Heart left ventricle (tissue), 16 donors: ENCODE measurements around the gene PREPL. TPM values are rescaled to one million over a fixed set of nuclear protein-coding genes. Genes with fewer than 3 reads are reported as not detected.

Experiments used
- ATAC-seq, 4 donors: fragments of 200-7000 bp; cut with Tn5 transposase; one replicate each; pipeline ENCODE4 v1.9.1; 2020 to 2022; ENCODE audit warnings: moderate library complexity in 4 of 4, mild to moderate bottlenecking in 3 of 4, moderate number of reproducible peaks in 1 of 4
- DNase-seq, 5 donors: peaks; one replicate each; pipeline ENCODE4 v3.0.0-alpha.2; 2020
- H3K27ac ChIP-seq, 12 donors: fragments of 200-600 bp; sonication (generic) in 4 of 12; one replicate each; pipeline versions ENCODE4 v1.5.0 to v1.8.0; 2016 to 2022; ENCODE audit warnings: mild to moderate bottlenecking in 2 of 12
- H3K27me3 ChIP-seq, 9 donors: fragments of 200-600 bp; sonication (generic) in 2 of 9; one replicate each; pipeline versions ENCODE4 v1.5.1 to v1.8.0; 2016 to 2022; ENCODE audit warnings: mild to moderate bottlenecking in 3 of 9
- H3K36me3 ChIP-seq, 9 donors: fragments of 200-600 bp; sonication (generic) in 2 of 9; one replicate each; pipeline versions ENCODE4 v1.5.0 to v1.8.0; 2018 to 2022; ENCODE audit warnings: mild to moderate bottlenecking in 2 of 9
- H3K4me1 ChIP-seq, 12 donors: fragments of 200-600 bp; sonication (generic) in 4 of 12; one replicate each; pipeline versions ENCODE4 v1.5.0 to v1.8.0; 2016 to 2022; ENCODE audit warnings: mild to moderate bottlenecking in 3 of 12
- H3K4me3 ChIP-seq, 12 donors: fragments of 200-600 bp; sonication (generic) in 4 of 12; one replicate each; pipeline versions ENCODE4 v1.5.0 to v1.8.0; 2017 to 2022; ENCODE audit warnings: mild to moderate bottlenecking in 9 of 12, moderate library complexity in 4 of 12
- H3K9me3 ChIP-seq, 12 donors: fragments of 200-600 bp; sonication (generic) in 4 of 12; one replicate each; pipeline versions ENCODE4 v1.5.0 to v1.8.0; 2016 to 2022; ENCODE audit warnings: mild to moderate bottlenecking in 1 of 12
- CTCF ChIP-seq, 12 donors: fragments of 200-600 bp; sonication (generic) in 4 of 12; IDR thresholded peaks; one replicate each; pipeline versions ENCODE4 v1.5.0 to v1.8.0; 2018 to 2022; ENCODE audit warnings: antibody characterized with exemption in 12 of 12, mild to moderate bottlenecking in 5 of 12
- POLR2A ChIP-seq, 2 donors: fragments of 450-650 bp; IDR thresholded peaks; one replicate each; pipeline ENCODE4 v1.6.1; 2017; ENCODE audit warnings: antibody characterized with exemption in 2 of 2, mild to moderate bottlenecking in 2 of 2, moderate library complexity in 2 of 2
- WGBS, 4 donors: extraction: QIAGEN DNeasy Blood & Tissue Kit in 2 of 4; methylation state at CpG; one replicate each; pipeline versions ENCODE4 v1.1.5 to v1.1.7; 2013 to 2018; 5-methylcytosine and 5-hydroxymethylcytosine counted together
- intact Hi-C, 10 donors: fragments of 100-400 bp; cut with DNase I; formaldehyde crosslinking; loops; one replicate each; pipeline versions ENCODE4 v1.11.1 to v1.14.2; 2022
- long read RNA-seq, 3 donors: library from polyadenylated mRNA; unstranded; transcript quantifications; one replicate each; pipeline ENCODE4 v2.0.0, GENCODE V29; 2020 to 2021
- polyA plus RNA-seq, 2 donors: library from polyadenylated mRNA; stranded (reverse); fragments of 200-250 nt; gene quantifications; one replicate each; pipeline ENCODE4 v1.2.3, GENCODE V29; 2013
- total RNA-seq, 9 donors: library from RNA; depleted of rRNA in 2 of 9; stranded (reverse); fragments of >200 nt in 2 of 9; fragmentation: NEBNext Ultra II Directional in 3 of 9; extraction: Animal tissue kit (Norgen Biotek cat#: 25700) in 3 of 9; gene quantifications; one replicate each; pipeline versions ENCODE4 v1.1.0 to v1.2.4, GENCODE V29; 2016 to 2023
- donor health status: ischemic (EF 13 %, LVEDD 7.1; RV severe dilation, severe dysfunction).
- donor health status: healthy with polysubstance abuse.
- donor health status: DM: no; HTN: yes; CAD: no.
- donor health status: DM: no; HTN: no; CAD: no.
- donor health status: ischemic (EF 25% LVEDD 6.9; RV normal size, moderate dysfunction).
- donor health status: ischemic (EF 25% LVEDD 5.7; RV mildly dilated, moderate dysfunction).
- donor health status: healthy.
- donor health status: DM: yes; HTN: yes; CAD: no.
- donor health status: ischemic (EF 35%, LVEDD 5.7; RV mildly dilated, moderate dysfunction).
- donor health status: nonischemic (EF 11% LVEDD 7.7; RV severe dilation, severe dysfunction).
- donor health status: DM: yes; HTN: yes; CAD: no.
- donor health status: PGD.
- donor health status: ischemic (EF 29% LVEDD 5.4; RV normal size, mild dysfunction).
- donor health status: nonischemic (EF 23%, LVEDD 6.1; RV moderate dilation, normal function).

PREPL gene
- total RNA-seq: 100 to 1,000 TPM in 2 of 9 donors, 10 to 100 TPM in 7; 62.4 to 120 (median 73.9) TPM
- 10 to 100 TPM; 10.7 to 30.6 TPM for polyA plus RNA-seq
- long read RNA-seq, donor 1, full-length matches to known transcripts: 21 of 38 reads
- long read RNA-seq, donor 1, partial matches to known transcripts: 12 of 38 reads
- long read RNA-seq, donor 1, other reads (novel, unspliced or antisense): 5 of 38 reads
- long read RNA-seq, donor 2, full-length matches to known transcripts: 89 of 126 reads
- long read RNA-seq, donor 2, partial matches to known transcripts: 19 of 126 reads
- long read RNA-seq, donor 2, other reads (novel, unspliced or antisense): 18 of 126 reads
- long read RNA-seq, donor 3, full-length matches to known transcripts: 10 of 24 reads
- long read RNA-seq, donor 3, partial matches to known transcripts: 10 of 24 reads
- long read RNA-seq, donor 3, other reads (novel, unspliced or antisense): 4 of 24 reads

- Histone ChIP-seq H3K36me3 (no peaks in the 10 kb centered on the region), H3K4me1 (peaks cover 0 to 45% (median 32%) of the 10 kb centered on the region in 12 donors), H3K27ac (peak within 1 kb of the TSS; percentile 89 to 99 (median 96)), H3K27me3 (no peaks in the 10 kb centered on the region), H3K9me3 (no peaks in the 10 kb centered on the region), H3K4me3 (peak within 1 kb of the TSS; percentile 60 to 97 (median 89))
- 0 to 1% (median 0%) methylated on average over 34 to 57 of the region's 57 CpGs for WGBS, 4 donors
- TF ChIP-seq CTCF (IDR thresholded peaks at IDR 0.05) (no peak), POLR2A (IDR thresholded peaks at IDR 0.05) (peak in 1 of 2 donors; percentile 50)
- ATAC-seq: peak; percentile 96 to 98 (median 96)
- peak; percentile 98 to 99 (median 99) for DNase-seq
- intact Hi-C loops: loop anchor here in 3 of 10 donors (1.0 to 10.0 kb wide), 5 partner anchors 193 to 364 kb away; partner anchors contain the start of genes PPM1B (in 3 of the 3) and LRPPRC (in 1 of the 3)
These were observed at the start of gene PREPL, which contains the start of gene CAMKMT for GRCh38 chr2:44361330-44362206. Gene PREPL, minus strand, starts transcription at chr2:44361494. Its CDS starts 15,152 bp downstream, at chr2:44346342. Gene CAMKMT, plus strand, starts transcription at chr2:44361947.

GRCh38 chr2:44398243-44398897 is 37.1 kb upstream of the PREPL start:
- Histone ChIP-seq H3K27me3 (no peaks in the 10 kb centered on the region), H3K36me3 (no peaks in the 10 kb centered on the region), H3K9me3 (no peaks in the 10 kb centered on the region), H3K4me1 (no peaks in the 10 kb centered on the region), H3K4me3 (peak overlapping the region in 1 of 12 donors; percentile 1), H3K27ac (no peak overlapping the region)
- WGBS, 4 donors: 85 to 91% (median 87%) methylated on average over 6 of the region's 6 CpGs
- TF ChIP-seq POLR2A (IDR thresholded peaks at IDR 0.05) (no peak), CTCF (IDR thresholded peaks at IDR 0.05) (no peak)
- intact Hi-C loops: loop anchor here in 5 of 10 donors (5.0 to 10.0 kb wide), 4 partner anchors 76 to 556 kb away; no protein-coding TSS in a partner anchor
- DNase-seq (no peak), ATAC-seq (no peak)

- WGBS, 4 donors: 53 to 60% (median 54%) methylated on average over 7 of the region's 7 CpGs
- no peaks in the 10 kb centered on the region for H3K27me3 ChIP-seq
- ATAC-seq: no peak
- H3K4me3 ChIP-seq: peak overlapping the region in 1 of 12 donors; percentile 1
- no peaks in the 10 kb centered on the region for H3K36me3 ChIP-seq
- no peaks in the 10 kb centered on the region for H3K9me3 ChIP-seq
- H3K27ac ChIP-seq: no peak overlapping the region
- no peak for DNase-seq
- H3K4me1 ChIP-seq: no peaks in the 10 kb centered on the region
- intact Hi-C loops: loop anchor here in 5 of 10 donors (5.0 to 10.0 kb wide), 4 partner anchors 77 to 557 kb away; no protein-coding TSS in a partner anchor
- TF ChIP-seq POLR2A (IDR thresholded peaks at IDR 0.05) (no peak), CTCF (IDR thresholded peaks at IDR 0.05) (no peak)
These were observed 36.3 kb upstream of the PREPL start for GRCh38 chr2:44397447-44398175.
